ENCODE results near the gene SEPTIN3.

The SEPTIN3 gene

DNA sequence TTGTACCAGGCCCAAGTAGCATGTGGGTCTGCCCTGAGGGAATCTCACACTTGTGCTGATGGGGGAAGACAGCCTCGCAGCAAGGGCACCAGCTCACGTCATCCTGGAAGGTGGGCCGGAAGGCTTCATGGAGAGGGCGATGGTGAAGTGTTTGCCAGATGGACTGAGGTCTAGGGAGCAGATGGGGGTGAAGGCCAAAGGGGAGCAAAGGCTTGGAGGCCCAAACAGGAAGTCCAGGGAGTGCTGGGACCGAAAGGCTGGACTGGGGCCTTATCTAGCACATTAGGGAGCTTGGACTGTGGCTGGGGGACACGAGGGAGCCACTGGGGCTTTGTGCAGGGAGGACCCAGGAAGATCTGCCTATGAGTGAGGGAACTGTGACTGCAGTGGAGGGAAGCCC lies 41.4 kb upstream of the SEPTIN3 start:
- TF ChIP-seq, protein P1, sequence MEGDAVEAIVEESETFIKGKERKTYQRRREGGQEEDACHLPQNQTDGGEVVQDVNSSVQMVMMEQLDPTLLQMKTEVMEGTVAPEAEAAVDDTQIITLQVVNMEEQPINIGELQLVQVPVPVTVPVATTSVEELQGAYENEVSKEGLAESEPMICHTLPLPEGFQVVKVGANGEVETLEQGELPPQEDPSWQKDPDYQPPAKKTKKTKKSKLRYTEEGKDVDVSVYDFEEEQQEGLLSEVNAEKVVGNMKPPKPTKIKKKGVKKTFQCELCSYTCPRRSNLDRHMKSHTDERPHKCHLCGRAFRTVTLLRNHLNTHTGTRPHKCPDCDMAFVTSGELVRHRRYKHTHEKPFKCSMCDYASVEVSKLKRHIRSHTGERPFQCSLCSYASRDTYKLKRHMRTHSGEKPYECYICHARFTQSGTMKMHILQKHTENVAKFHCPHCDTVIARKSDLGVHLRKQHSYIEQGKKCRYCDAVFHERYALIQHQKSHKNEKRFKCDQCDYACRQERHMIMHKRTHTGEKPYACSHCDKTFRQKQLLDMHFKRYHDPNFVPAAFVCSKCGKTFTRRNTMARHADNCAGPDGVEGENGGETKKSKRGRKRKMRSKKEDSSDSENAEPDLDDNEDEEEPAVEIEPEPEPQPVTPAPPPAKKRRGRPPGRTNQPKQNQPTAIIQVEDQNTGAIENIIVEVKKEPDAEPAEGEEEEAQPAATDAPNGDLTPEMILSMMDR (conservative IDR thresholded peaks at IDR 0.05): no peak
- no peak for TF ChIP-seq ZFX (IDR thresholded peaks at IDR 0.05)
- H3K27ac ChIP-seq: no peak overlapping the region

GRCh38 chr22:41928593-41929417 lies 40.4 kb upstream of the SEPTIN3 start:
- no peak overlapping the region for H3K27ac ChIP-seq
- TF ChIP-seq ZFX (IDR thresholded peaks at IDR 0.05): no peak
- TF ChIP-seq, protein P1 (conservative IDR thresholded peaks at IDR 0.05): no peak

DNA sequence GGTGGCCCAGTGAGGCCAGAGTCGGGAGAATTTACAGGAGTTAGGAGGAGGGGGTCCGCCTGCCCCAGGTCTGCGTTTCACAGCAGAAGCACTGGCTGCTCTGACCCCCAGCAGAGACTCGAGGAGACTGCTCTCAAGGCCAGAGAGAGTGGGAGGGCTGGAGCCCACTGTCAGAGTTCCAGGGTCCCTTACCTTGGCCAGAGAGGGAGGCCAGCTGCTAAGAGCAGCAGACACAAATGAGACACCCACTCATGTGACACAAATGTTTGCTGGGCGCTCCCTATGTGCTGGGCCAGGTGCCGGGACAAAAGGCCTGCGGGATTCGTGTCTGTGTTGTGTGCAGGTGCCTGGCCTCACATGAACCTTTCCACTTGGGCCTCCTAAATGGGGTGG lies 39.8 kb upstream of the SEPTIN3 start:
- H3K27ac ChIP-seq: no peak overlapping the region
- no peak for TF ChIP-seq ZFX (IDR thresholded peaks at IDR 0.05)
- TF ChIP-seq, protein P1 (conservative IDR thresholded peaks at IDR 0.05): no peak

- TF ChIP-seq, protein P1 (conservative IDR thresholded peaks at IDR 0.05): no peak
- no peak for TF ChIP-seq ZFX (IDR thresholded peaks at IDR 0.05)
- no peak overlapping the region for H3K27ac ChIP-seq
Measured at GRCh38 chr22:41931701-41932269, 37.5 kb upstream of the SEPTIN3 start.

DNA sequence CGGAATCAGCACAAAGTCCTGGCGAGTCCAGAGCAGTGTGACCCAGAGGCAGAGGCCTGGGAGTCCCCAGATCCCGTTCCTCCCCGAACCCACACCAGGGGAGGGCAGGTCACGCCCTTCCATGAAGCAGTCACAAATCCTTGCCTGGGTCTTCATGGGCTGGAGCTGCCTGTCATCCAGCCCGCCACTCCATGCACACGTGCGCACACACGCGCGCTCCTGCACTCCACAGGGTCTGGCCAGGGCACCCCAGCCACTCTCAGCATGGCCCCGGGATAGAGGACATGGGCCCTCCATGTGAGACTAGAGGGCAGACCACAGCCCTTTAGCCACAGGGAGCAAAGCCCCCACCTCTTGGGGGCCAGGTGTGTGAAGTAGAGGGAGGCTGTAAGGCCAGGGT lies 36.9 kb upstream of the SEPTIN3 start:
- H3K27ac ChIP-seq: no peak overlapping the region
- TF ChIP-seq, protein P1 (conservative IDR thresholded peaks at IDR 0.05): no peak
- no peak for TF ChIP-seq ZFX (IDR thresholded peaks at IDR 0.05)

DNA sequence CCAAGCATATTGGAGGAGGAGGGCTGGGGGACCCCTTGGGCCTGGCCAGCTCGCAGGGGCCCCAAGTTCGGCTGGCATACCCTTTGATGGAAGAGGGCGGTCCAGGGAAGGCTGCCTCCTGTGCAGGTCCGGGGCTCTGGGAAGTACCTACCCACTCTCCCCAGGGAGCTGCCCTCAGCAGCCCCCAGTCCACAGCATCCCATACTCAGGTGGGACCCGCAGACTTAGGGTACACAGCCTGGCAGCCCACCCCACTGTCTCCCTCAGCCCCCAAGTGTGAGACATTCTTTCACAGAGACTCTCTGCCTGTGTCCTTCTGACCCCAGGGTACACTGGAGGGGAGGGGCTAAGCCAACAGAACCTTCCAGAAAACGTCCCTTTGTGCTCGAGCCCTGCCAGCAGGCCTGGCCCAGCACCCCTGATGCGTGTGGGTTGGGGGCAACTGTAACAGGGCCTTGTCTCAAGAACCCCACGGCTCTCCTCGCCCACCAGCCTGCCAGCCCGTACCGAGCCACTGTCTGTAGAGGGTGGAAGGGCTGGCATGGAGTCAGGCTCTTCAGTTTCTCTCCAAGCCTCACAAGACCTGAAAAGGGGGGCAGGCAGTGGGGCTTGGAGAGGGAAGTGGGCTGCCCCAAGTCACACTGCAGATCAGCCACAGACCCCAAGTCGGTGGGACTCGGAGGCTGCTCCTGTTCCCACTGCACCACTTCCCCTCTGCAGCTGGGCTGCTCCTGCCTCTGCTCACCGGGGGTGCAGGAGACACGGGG lies 35.6 kb upstream of the SEPTIN3 start:
- no peak overlapping the region for H3K27ac ChIP-seq
- no peak for TF ChIP-seq ZFX (IDR thresholded peaks at IDR 0.05)
- TF ChIP-seq, protein P1 (conservative IDR thresholded peaks at IDR 0.05): no peak

Data from C4-2B (cell line).